HG02885 (cell line): Measurements from ENCODE around the gene TBC1D2B.
"Not testable (repeated sequence)": the region's sequence is repeated elsewhere in the genome, so short reads cannot be mapped to it uniquely, and the experiment has no call there.

Experiments
- ATAC-seq: cut with Tn5 transposase; IDR thresholded peaks from one replicate; pipeline ENCODE4 v1.9.1; 2021; ENCODE audit warnings: mild to moderate bottlenecking; ENCODE audit not compliant: unreplicated experiment, poor library complexity

Gene TBC1D2B

DNA sequence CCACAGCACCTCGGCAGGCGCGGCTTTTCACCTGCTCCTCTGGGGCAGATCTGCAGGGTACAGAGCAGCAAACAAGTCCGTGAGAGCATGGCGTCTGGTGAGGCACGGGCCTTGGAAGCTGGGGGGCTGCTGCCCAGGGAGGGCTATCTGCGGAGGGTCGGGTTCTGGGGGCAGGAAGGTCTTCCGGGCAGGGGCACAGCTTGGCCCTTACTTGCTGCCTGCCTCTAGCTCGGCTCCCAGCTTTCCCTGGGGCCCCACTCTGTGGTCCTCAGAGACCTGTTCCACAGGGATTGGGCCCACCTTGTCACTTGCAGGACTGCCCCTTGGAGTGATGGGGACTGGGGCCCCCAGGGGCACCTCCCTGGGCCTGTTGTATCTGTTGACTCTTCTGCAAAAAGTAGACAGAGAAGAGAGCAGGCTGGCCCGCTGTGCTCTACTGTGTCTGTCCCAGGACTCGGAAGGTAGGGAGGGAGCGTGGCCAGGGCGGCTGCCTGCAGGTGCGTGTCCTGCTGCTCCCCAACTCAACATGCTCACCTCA, 84.1 kb downstream of the TBC1D2B start:
- no peak for ATAC-seq

DNA sequence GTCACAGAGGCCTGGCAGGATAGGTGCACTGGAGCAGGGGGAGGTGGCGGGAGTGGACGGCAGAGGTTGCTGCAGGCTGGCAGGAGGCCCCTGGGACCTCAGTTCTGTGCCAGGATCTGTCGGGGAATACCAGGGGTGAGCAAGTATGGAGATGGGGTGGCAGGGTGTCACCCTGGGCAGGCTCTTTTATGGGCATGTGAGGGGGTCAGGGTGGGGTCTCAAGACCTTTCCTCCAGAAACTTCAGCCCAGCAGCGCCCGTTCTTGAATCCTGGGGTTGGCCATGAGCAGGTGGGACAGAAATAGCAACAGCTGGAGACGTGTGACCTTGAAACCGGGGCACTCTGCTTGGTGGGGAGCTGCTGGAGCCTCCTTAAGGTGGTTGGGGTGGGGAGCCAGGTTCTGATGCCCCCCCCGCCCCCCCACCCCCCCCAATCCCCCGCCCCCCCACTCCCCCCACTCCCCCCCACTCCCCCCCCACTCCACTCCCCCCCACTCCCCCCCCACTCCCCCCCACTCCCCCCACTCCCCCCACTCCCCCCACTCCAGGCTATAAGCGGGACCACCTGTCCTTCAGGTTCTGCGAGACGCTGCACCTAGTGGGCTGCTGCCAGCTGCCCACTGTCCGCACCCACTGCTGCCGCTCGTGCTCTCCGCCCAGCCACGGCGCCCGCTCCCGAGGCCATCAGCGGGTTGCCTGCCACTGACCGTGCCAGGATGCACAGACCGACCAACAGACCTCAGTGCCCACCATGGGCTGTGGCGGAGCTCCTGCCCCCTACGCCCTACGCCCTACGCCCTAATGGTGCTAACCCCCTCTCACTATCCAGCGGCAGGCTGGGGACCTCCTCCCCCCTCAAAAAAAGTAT, 84.9 kb downstream of the TBC1D2B start:
- ATAC-seq = no peak

- not testable (repeated sequence) for ATAC-seq
Measured at GRCh38 chr15:77991658-77992201, 85.8 kb downstream of the TBC1D2B start.

DNA sequence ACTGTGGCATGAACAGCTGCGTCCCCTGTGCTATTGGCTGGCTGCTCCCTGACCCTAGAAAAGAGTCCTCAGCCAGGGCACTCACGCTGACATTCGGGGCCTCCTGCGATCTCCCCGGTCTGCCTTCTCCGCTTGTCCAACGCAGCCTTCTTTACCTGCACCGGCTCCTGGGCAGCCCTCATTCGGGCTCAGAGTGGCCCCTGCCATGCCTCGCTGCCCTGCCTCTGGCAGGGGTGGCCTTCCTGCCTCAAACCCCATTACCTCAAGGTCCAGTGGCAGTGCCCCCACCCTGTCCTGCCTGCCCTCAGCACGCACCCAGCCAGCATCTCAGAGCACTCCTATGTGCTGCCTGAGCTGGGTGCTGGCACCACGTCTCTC, 86.5 kb downstream of the TBC1D2B start:
- no peak for ATAC-seq

- no peak for ATAC-seq
Measured at GRCh38 chr15:77989296-77990143, 88.0 kb downstream of the TBC1D2B start.

DNA sequence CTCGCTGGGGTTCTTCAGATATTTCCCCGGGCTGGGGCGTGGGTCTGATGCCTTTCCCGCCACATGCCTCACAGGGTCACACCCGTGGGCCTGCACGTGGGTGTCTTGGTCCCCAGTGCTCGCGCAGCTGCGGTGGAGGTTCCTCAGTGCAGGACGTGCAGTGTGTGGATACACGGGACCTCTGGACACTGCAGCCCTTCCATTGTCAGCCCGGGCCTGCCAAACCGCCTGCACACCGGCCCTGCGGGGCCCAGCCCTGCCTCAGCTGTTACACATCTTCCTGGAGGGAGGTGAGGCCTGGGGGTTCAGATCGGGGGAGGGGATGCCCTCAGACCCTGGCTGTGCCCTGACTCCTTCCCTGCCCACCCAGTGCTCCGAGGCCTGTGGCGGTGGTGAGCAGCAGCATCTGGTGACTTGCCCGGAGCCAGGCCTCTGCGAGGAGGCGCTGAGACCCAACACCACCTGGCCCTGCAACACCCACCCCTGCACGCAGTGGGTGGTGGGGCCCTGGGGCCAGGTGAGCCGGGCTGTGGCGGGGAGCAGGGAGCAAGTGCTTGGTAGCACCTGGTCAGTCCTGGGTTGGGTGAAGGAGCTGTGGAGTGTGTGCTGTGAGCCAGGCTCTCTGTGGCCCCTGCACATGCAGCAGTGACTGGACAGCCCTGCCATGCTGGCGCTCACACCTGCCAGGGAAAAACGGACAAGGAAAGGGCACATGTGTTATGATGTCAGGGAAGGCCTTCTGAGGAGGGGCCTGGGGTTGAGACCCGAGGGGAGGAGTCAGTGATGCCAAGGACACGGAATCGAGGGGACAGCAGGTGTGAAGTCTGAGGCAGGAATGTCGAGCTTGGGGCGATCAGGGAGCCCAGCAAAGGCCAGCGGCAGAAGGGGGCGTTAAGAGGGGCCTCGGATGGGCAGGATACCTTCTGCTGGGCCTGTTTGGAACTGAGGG, 88.9 kb downstream of the TBC1D2B start:
- ATAC-seq = no peak

- not testable (repeated sequence) for ATAC-seq
Measured at GRCh38 chr15:77987765-77988136, 89.8 kb downstream of the TBC1D2B start.

GRCh38 chr15:77986891-77987764, 90.4 kb downstream of the TBC1D2B start:
- ATAC-seq = no peak

DNA sequence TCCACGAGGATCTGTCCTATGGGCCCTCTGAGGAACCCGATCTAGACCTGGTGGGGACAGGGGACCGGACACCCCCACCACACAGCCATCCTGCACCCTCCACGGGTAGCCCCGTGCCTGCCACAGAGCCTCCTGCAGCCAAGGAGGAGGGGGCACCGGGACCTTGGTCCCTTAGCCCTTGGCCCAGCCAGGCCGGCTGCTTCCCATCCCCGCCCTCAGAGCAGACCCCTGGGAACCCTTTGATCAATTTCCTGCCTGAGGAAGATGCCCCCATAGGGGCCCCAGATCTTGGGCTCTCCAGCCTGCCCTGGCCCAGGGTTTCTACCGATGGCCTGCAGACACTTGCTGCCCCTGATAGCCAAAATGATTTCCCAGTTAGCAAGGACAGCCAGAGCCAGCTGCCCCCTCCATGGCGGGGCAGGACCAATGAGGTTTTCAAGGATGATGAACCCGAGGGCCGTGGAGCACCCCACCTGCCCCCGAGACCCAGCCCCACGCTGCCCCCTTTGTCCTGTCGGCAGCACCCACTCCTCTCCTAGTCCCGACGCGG, 91.5 kb downstream of the TBC1D2B start:
- ATAC-seq = no peak

DNA sequence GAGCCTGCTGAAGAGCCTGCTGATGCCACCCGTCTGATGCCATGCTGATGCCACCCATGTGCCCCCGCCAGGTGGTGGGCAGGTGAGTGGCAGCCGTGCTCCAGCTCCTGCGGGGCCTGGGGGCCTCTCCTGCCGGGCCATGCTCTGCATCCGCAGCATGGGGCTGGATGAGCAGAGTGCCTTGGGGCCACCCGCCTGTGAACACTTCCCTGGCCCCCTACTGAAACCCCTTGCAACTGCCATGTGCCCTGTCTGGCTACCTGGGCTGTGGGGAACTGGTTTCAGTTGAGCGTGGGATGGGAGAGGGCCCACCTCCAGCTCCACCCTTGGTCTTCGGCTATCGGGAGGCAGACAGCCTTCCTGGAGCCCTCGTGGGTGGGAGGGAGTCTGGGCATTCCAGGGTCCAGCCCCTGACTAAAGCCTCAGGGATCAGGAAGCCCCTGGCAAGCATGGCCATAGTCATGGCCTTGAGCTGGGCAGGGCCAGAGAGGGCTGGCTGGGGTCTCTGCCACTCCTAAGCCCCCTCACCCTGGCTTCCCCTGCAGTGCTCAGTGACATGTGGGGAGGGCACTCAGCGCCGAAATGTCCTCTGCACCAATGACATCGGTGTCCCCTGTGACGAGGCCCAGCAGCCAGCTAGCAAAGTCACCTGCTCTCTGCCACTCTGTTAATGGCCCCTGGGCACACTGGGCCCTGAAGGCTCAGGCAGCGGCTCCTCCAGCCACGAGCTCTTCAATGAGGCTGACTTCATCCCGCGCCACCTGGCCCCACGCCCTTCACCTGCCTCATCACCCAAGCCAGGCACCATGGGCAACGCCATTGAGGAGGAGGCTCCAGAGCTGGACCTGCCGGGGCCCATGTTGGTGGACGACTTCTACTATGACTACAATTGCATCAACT, 92.2 kb downstream of the TBC1D2B start:
- ATAC-seq = no peak

DNA sequence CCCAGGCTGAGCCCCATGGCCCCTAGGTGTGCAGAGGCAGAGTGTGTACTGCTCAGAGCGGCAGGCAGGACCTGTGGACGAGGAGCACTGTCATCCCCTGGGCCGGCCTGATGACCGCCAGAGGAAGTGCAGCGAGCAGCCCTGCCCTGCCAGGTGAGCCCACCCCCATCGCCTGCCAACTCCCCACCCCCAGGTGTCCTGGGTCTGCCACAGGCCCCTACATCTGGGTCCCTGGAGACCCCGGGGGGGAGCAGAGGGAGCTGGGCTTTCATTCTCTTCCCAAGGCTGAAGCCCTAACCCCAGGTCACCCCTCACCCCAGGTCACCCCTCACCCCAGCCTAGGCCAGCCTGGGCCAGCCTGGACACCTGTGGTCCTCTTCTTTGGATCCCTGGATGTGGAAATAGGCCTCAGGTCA, 93.1 kb downstream of the TBC1D2B start:
- no peak for ATAC-seq

GRCh38 chr15:77983708-77984445, 93.6 kb downstream of the TBC1D2B start:
- no peak for ATAC-seq

GRCh38 chr15:77983091-77983707, 94.3 kb downstream of the TBC1D2B start:
- no peak for ATAC-seq

DNA sequence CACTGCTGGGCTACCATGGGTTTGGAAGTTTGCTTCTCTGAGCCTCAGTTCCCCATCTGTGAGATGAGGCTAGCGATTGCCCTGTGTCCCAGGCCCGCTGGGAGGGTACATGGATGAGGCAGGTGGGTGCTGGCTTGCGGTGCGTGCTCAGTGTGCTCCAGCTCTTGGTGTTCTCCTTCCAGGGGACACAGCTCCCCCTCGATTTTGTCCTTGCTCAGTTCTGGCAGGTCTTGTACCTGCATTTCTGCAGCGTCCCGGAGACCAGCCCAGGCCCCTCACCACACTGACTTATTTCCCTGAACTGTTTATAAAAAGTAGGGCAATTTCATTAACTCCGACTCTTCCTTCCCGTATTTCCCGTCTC, 95.4 kb downstream of the TBC1D2B start:
- no peak for ATAC-seq

- no peak for ATAC-seq
Measured at GRCh38 chr15:77981281-77982126, 96.0 kb downstream of the TBC1D2B start.

GRCh38 chr15:77980674-77981073, 96.8 kb downstream of the TBC1D2B start:
- not testable (repeated sequence) for ATAC-seq
